Upper lobe of right lung (tissue), 1 donor: ENCODE measurements around the gene SAFB. TPM values are rescaled to one million over a fixed set of nuclear protein-coding genes. Genes with fewer than 3 reads are reported as not detected.

Source experiments
- ATAC-seq: fragments of 200-7000 bp; cut with Tn5 transposase; one replicate; pipeline ENCODE4 v1.9.1; 2020; ENCODE audit warnings: mild to moderate bottlenecking, moderate library complexity
- DNase-seq: peaks from one replicate; pipeline ENCODE4 v3.0.0-alpha.2; 2020
- H3K27ac ChIP-seq: fragments of 200-600 bp; one replicate; pipeline ENCODE4 v1.8.0; 2022
- H3K27me3 ChIP-seq: fragments of 200-600 bp; one replicate; pipeline ENCODE4 v1.8.0; 2022; ENCODE audit warnings: mild to moderate bottlenecking
- H3K36me3 ChIP-seq: fragments of 200-600 bp; one replicate; pipeline ENCODE4 v1.8.0; 2022
- H3K4me1 ChIP-seq: fragments of 200-600 bp; one replicate; pipeline ENCODE4 v1.8.0; 2022
- H3K4me3 ChIP-seq: fragments of 200-600 bp; one replicate; pipeline ENCODE4 v1.8.0; 2022; ENCODE audit warnings: mild to moderate bottlenecking
- H3K9me3 ChIP-seq: fragments of 200-600 bp; one replicate; pipeline ENCODE4 v1.8.0; 2022
- CTCF ChIP-seq: fragments of 200-600 bp; IDR thresholded peaks from one replicate; pipeline ENCODE4 v1.8.0; 2022; ENCODE audit warnings: antibody characterized with exemption
- intact Hi-C: fragments of 100-400 bp; cut with DNase I; formaldehyde crosslinking; loops from one replicate; pipeline ENCODE4 v1.11.0; 2022
- total RNA-seq: library from RNA; stranded (reverse); fragmentation: NEBNext Ultra II Directional; extraction: Animal tissue kit (Norgen Biotek cat#: 25700); gene quantifications from one replicate; pipeline ENCODE4 v1.2.1, GENCODE V29; 2021
- donor health status: DM: no; HTN: yes; CAD: no; lungs with severe emphysema.

SAFB gene
- total RNA-seq, 1 donor from 2014 or later, result 71.9 TPM

- no peak for TF ChIP-seq CTCF
- intact Hi-C loops, result no loop called here
- H3K4me1 ChIP-seq, result peaks cover 10% of the 10 kb centered on the region
- DNase-seq, result no peak
- H3K27me3 ChIP-seq, result no peaks in the 10 kb centered on the region
- no peak overlapping the region for H3K27ac ChIP-seq
- H3K4me3 ChIP-seq, result no peak overlapping the region
- no peaks in the 10 kb centered on the region for H3K9me3 ChIP-seq
- peaks cover 62% of the 10 kb centered on the region for H3K36me3 ChIP-seq
- no peak for ATAC-seq
Measured at GRCh38 chr19:5642204-5642603, 19.3 kb downstream of the SAFB start.

DNA sequence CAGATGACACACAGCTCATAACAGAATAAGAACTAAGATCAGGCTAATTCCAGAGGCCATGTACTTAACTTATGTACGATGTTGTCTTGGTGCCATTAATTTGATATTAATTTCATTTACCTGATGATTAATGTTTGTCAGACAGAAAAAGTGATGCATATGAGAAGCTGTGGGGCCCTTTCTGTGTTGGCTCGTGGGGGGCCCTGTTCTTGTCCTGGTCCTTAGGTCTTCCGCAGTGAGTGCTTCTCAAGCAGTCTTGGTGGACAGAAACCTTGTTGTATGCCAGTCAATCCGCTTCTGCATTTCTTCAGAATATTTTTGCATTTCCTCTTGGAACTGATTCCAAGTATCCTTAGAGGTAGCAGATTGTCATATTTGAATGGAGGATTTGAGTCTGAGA is 20.2 kb downstream of the SAFB start:
- Histone ChIP-seq H3K27me3 (no peaks in the 10 kb centered on the region), H3K36me3 (peaks cover 70% of the 10 kb centered on the region), H3K4me3 (no peak overlapping the region), H3K4me1 (peaks cover 3% of the 10 kb centered on the region), H3K9me3 (no peaks in the 10 kb centered on the region), H3K27ac (no peak overlapping the region)
- intact Hi-C loops, result no loop called here
- no peak for DNase-seq
- ATAC-seq, result no peak
- no peak for TF ChIP-seq CTCF

DNA sequence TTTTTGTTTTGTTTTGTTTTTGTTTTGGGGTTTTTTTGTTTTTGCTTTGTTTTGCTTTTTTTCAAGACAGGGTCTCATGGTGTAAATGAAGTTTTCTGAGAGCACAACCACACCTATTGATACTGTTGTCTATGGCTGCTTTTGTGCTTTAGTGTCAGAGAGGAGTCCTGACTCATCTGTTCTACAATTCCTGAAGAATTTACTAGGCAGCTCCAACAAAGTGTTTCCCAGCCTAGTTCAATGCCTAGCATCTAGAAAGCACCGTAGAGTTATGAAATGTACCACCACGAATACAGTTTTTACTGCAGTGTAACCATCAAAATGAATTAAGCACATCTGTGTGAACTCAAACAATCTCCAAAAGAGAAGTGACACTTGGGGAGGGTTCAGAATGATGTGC is 21.2 kb downstream of the SAFB start:
- Histone ChIP-seq H3K27me3 (no peaks in the 10 kb centered on the region), H3K36me3 (peaks cover 77% of the 10 kb centered on the region), H3K4me3 (no peak overlapping the region), H3K9me3 (no peaks in the 10 kb centered on the region), H3K27ac (no peak overlapping the region), H3K4me1 (no peaks in the 10 kb centered on the region)
- intact Hi-C loops, result no loop called here
- DNase-seq (no peak), ATAC-seq (no peak)
- TF ChIP-seq CTCF, result no peak

DNA sequence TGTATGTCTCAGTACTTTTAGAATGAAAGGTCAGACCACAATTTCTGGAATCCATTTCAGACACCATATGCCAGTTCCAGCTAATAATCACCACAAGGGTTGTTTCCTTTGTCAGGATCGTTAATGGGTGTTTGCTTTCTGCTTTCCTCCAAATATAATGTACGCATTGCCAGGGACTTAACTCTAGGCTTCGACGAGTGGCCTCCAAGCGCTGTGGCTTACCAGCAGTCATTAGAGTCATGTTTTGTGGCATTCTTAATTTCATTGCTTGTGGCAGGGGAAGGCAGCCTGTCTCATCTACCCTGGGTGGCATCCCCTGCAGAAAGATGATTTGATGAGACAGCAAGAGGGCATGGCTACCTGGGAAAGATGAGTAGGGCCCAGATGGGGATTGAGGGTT is 22.5 kb downstream of the SAFB start:
- Histone ChIP-seq H3K4me3 (no peak overlapping the region), H3K9me3 (no peaks in the 10 kb centered on the region), H3K4me1 (no peaks in the 10 kb centered on the region), H3K27ac (no peak overlapping the region), H3K27me3 (no peaks in the 10 kb centered on the region), H3K36me3 (peaks cover 86% of the 10 kb centered on the region)
- intact Hi-C loops, result no loop called here
- no peak for DNase-seq
- ATAC-seq, result no peak
- TF ChIP-seq CTCF, result no peak

DNA sequence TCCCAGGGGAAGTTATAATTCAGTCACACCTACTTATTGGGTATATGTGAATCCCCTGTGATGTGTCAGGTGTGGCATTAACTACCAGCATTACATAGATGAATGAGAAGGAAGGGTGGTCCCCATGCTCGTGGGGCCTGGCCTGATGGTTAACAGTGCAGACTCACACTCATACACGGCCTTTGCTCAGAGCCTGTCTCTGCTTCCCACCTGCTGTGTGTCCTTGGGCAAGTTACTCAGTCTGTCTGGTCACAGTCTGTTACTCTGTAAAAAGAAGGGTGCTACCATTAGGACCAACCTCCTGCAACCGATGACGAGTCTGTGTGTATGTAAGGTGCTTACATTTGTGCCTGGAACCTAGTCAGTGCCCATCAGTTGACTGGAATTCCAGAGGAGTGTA is 23.8 kb downstream of the SAFB start:
- Histone ChIP-seq H3K27me3 (no peaks in the 10 kb centered on the region), H3K9me3 (no peaks in the 10 kb centered on the region), H3K4me3 (no peak overlapping the region), H3K36me3 (peaks cover 91% of the 10 kb centered on the region), H3K4me1 (no peaks in the 10 kb centered on the region), H3K27ac (no peak overlapping the region)
- intact Hi-C loops, result no loop called here
- ATAC-seq, result no peak
- no peak for TF ChIP-seq CTCF
- DNase-seq, result no peak

GRCh38 chr19:5648464-5648863 is 25.6 kb downstream of the SAFB start:
- no peaks in the 10 kb centered on the region for H3K9me3 ChIP-seq
- no peak overlapping the region for H3K27ac ChIP-seq
- TF ChIP-seq CTCF, result no peak
- DNase-seq (no peak), ATAC-seq (no peak)
- intact Hi-C loops, result no loop called here
- H3K27me3 ChIP-seq, result no peaks in the 10 kb centered on the region
- H3K36me3 ChIP-seq, result peaks cover 91% of the 10 kb centered on the region
- H3K4me1 ChIP-seq, result no peaks in the 10 kb centered on the region
- no peak overlapping the region for H3K4me3 ChIP-seq
